K562 (cell line): Measurements from ENCODE around the gene NTPCR. TPM values are rescaled to one million over a fixed set of nuclear protein-coding genes. Genes with fewer than 3 reads are reported as not detected.

Source experiments
- ARID2 ChIP-seq: fragments of 450-650 bp; IDR thresholded peaks from 2 replicates; pipeline ENCODE4 v1.6.1; 2017; ENCODE audit warnings: antibody characterized with exemption, mild to moderate bottlenecking
- ATF2 ChIP-seq: sonication (generic); formaldehyde crosslinking; IDR thresholded peaks from 2 replicates; pipeline ENCODE4 v1.8.1; 2022; ENCODE audit warnings: missing genetic modification reagents
- BACH1 ChIP-seq: fragments of 200-800 bp; sonication (Bioruptor generic); IDR thresholded peaks from 2 replicates; pipeline ENCODE4 v1.6.1; 2016; ENCODE audit warnings: missing genetic modification characterization, missing compliant biosample characterization
- E2F3 ChIP-seq: fragments of 250-450 bp; sonication (Bioruptor Pico); IDR thresholded peaks from 2 replicates; pipeline ENCODE4 v1.4.0; 2020; ENCODE audit warnings: mild to moderate bottlenecking
- ETS1 ChIP-seq: conservative IDR thresholded peaks from 2 replicates; pipeline ENCODE4 v1.6.1; 2011; ENCODE audit warnings: low read depth, mild to moderate bottlenecking, low read length; ENCODE audit not compliant: control insufficient read depth
- ETV1 ChIP-seq: fragments of 450-650 bp; conservative IDR thresholded peaks from 2 replicates; pipeline ENCODE4 v1.6.1; 2016; ENCODE audit warnings: missing genetic modification characterization, control low read depth, low read depth, missing compliant biosample characterization
- GMEB1 ChIP-seq: fragments of 250-450 bp; sonication (Bioruptor Pico); IDR thresholded peaks from 2 replicates; pipeline ENCODE4 v1.4.0; 2020; ENCODE audit warnings: mild to moderate bottlenecking
- GTF2A2 ChIP-seq: IDR thresholded peaks from 2 replicates; pipeline ENCODE4 v1.6.1; 2016; ENCODE audit warnings: mild to moderate bottlenecking, missing genetic modification characterization, missing compliant biosample characterization
- POLR2G ChIP-seq: fragments of 200-400 bp; formaldehyde crosslinking; IDR thresholded peaks from 2 replicates; pipeline ENCODE4 v1.6.1; 2017; ENCODE audit warnings: low read depth, mild to moderate bottlenecking, antibody characterized with exemption, low read length, moderate library complexity
- PURB ChIP-seq: sonication (generic); formaldehyde crosslinking; IDR thresholded peaks from 2 replicates; pipeline ENCODE4 v1.9.0; 2021; ENCODE audit warnings: low read depth, mild to moderate bottlenecking, missing genetic modification reagents
- SIX5 ChIP-seq, 2 experiments: IDR thresholded peaks; 2 replicates each; pipeline ENCODE4 v1.6.1; 2011; ENCODE audit warnings: low read length in 2 of 2, borderline replicate concordance in 1 of 2, low read depth in 1 of 2, mild to moderate bottlenecking in 1 of 2, moderate library complexity in 1 of 2; ENCODE audit not compliant: insufficient read depth in 1 of 2
- TEAD2 ChIP-seq: fragments of 450-650 bp; IDR thresholded peaks from 2 replicates; pipeline ENCODE4 v1.6.1; 2016; ENCODE audit warnings: missing genetic modification characterization, control low read depth, missing compliant biosample characterization
- TOE1 ChIP-seq, 2 experiments: fragments of 450-650 bp in 1 of 2; sonication (generic) in 1 of 2; formaldehyde crosslinking in 1 of 2; IDR thresholded peaks; 2 replicates each; pipeline versions ENCODE4 v1.7.1 to v1.8.0; 2016 to 2022; ENCODE audit warnings: borderline replicate concordance in 2 of 2, mild to moderate bottlenecking in 2 of 2, antibody characterized with exemption in 1 of 2, inconsistent platforms in 1 of 2, low read depth in 1 of 2, missing genetic modification reagents in 1 of 2, moderate library complexity in 1 of 2
- XRCC5 ChIP-seq: fragments of 200-400 bp; formaldehyde crosslinking; IDR thresholded peaks from 2 replicates; pipeline ENCODE4 v1.6.1; 2017; ENCODE audit warnings: low read depth, mild to moderate bottlenecking, low read length
- ZBTB12 ChIP-seq: fragments of 250-450 bp; sonication (Bioruptor Pico); IDR thresholded peaks from 2 replicates; pipeline ENCODE4 v1.4.0; 2020
- ZNF311 ChIP-seq: fragments of 250-450 bp; sonication (Bioruptor Pico); IDR thresholded peaks from 2 replicates; pipeline ENCODE4 v1.4.0; 2020; ENCODE audit warnings: mild to moderate bottlenecking, moderate library complexity
- ZNF408 ChIP-seq: fragments of 250-450 bp; sonication (Bioruptor Pico); IDR thresholded peaks from 2 replicates; pipeline ENCODE4 v1.4.0; 2020; ENCODE audit warnings: low read depth, mild to moderate bottlenecking, moderate library complexity
- ZNF584 ChIP-seq: fragments of 200-800 bp; sonication (Bioruptor generic); IDR thresholded peaks from 2 replicates; pipeline ENCODE4 v1.6.1; 2016; ENCODE audit warnings: low read depth, mild to moderate bottlenecking, missing genetic modification characterization, missing compliant biosample characterization
- ZNF699 ChIP-seq: fragments of 250-450 bp; sonication (Bioruptor Pico); IDR thresholded peaks from 2 replicates; pipeline ENCODE4 v1.8.0; 2021; ENCODE audit warnings: mild to moderate bottlenecking, moderate library complexity; ENCODE audit not compliant: insufficient replicate concordance
- polyA plus RNA-seq, 8 experiments: library from polyadenylated mRNA; depleted of rRNA in 4 of 8; stranded (reverse) in 5 of 8; unstranded in 3 of 8; fragments of >200 nt; fragmentation: Nextera tagmentation in 2 of 8; fragmentation: Illumina TruSeq in 1 of 8; extraction: Ambion mirVana in 2 of 8; extraction: Trizol in 1 of 8; gene quantifications; 2 replicates each; pipeline versions ENCODE4 v1.2.1 to v1.2.3, GENCODE V29; 2011 to 2014; ENCODE audit warnings: inconsistent platforms in 1 of 8, missing spikeins in 1 of 8
- total RNA-seq, 7 experiments: library from RNA; depleted of rRNA in 6 of 7; stranded (reverse); fragments of >200 nt in 6 of 7; fragmentation: Illumina TruSeq in 2 of 7; extraction: Trizol in 2 of 7; gene quantifications; 2 replicates each; pipeline versions ENCODE4 v1.2.1 to v1.2.3, GENCODE V29; 2011 to 2021; ENCODE audit warnings: low replicate concordance in 1 of 7
- TF ChIP-seq, protein P1 (sequence below): IDR thresholded peaks from 2 replicates; pipeline ENCODE4 v1.6.1; 2016; ENCODE audit warnings: missing genetic modification characterization, missing compliant biosample characterization

The NTPCR gene
- total and polyA plus RNA-seq, 9 of the 15 experiments (the other 6 are each of a cell fraction or from before 2014, with no cell fraction given) = 19.3 to 105 (median 48.8) TPM

GRCh38 chr1:232949636-232950196 is 695 bp upstream of the NTPCR start (continued):
- TF ChIP-seq GMEB1 (CRISPR knock-in tag) (peak; percentile 52), XRCC5 (no peak), TEAD2 (tag) (peak; percentile 66), ZNF699 (CRISPR knock-in tag) (peak; percentile 76), ZNF311 (CRISPR knock-in tag) (peak; percentile 92), PURB (no peak), POLR2G (no peak), ZBTB12 (CRISPR knock-in tag) (peak; percentile 48; the same call in 1 of the 2 replicates), BACH1 (tag) (peak; percentile 71), ETS1 (no peak), ARID2 (no peak), E2F3 (CRISPR knock-in tag) (peak; percentile 82), ETV1 (tag) (peak; percentile 51; the same call in 1 of the 2 replicates), GTF2A2 (tag) (peak; percentile 81), SIX5 (IDR thresholded peaks at IDR 0.05; ENCODE audit: borderline replicate concordance in 1 of 2, insufficient read depth in 1 of 2, low read depth in 1 of 2, low read length in 2 of 2) (no peak), ATF2 (CRISPR knock-in tag) (no peak), ZNF584 (CRISPR knock-in tag) (peak; percentile 81), ZNF408 (CRISPR knock-in tag) (no peak), TOE1 (IDR thresholded peaks at IDR 0.05; ENCODE audit: borderline replicate concordance) (no peak), TOE1 (CRISPR knock-in tag; IDR thresholded peaks at IDR 0.05; ENCODE audit: borderline replicate concordance, low read depth) (no peak)
- TF ChIP-seq, protein P1, sequence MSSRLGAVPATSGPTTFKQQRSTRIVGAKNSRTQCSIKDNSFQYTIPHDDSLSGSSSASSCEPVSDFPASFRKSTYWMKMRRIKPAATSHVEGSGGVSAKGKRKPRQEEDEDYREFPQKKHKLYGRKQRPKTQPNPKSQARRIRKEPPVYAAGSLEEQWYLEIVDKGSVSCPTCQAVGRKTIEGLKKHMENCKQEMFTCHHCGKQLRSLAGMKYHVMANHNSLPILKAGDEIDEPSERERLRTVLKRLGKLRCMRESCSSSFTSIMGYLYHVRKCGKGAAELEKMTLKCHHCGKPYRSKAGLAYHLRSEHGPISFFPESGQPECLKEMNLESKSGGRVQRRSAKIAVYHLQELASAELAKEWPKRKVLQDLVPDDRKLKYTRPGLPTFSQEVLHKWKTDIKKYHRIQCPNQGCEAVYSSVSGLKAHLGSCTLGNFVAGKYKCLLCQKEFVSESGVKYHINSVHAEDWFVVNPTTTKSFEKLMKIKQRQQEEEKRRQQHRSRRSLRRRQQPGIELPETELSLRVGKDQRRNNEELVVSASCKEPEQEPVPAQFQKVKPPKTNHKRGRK (tag) = no peak
